Esophagus squamous epithelium (tissue), 4 donors: ENCODE data around the gene PAIP2.

Experiments used
- POLR2A ChIP-seq, 4 donors: fragments of 450-650 bp; IDR thresholded peaks; one replicate each; pipeline ENCODE4 v1.6.1; 2017; ENCODE audit warnings: antibody characterized with exemption in 4 of 4, mild to moderate bottlenecking in 4 of 4, moderate library complexity in 3 of 4
- TF ChIP-seq, protein P1 (sequence below), 6 experiments: fragments of 450-650 bp in 4 of 6; fragments of 200-600 bp in 2 of 6; sonication (generic) in 2 of 6; IDR thresholded peaks; one replicate each; pipeline ENCODE4 v1.5.1; 2016 to 2019; ENCODE audit warnings: antibody characterized with exemption in 6 of 6, mild to moderate bottlenecking in 4 of 6, moderate library complexity in 4 of 6

DNA sequence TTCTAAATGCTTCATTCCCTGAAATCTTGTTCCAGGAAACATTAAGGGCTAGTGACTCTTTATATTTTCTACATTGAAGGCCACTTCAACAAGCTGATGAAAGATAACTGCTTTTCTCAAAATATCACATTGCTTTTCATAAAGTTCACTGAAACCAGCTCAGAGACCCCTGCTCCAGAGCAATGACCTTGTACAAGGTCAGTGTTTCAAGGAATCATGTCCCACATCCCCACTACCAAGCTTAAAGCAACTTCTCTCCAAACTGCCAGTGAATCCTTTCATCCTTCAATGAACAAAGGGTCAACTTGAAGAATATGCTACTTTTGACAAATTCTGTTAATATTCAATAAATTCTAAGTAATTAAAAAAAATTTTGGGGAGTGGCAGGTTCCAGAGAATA is 74.2 kb downstream of the PAIP2 start:
- TF ChIP-seq, protein P1, sequence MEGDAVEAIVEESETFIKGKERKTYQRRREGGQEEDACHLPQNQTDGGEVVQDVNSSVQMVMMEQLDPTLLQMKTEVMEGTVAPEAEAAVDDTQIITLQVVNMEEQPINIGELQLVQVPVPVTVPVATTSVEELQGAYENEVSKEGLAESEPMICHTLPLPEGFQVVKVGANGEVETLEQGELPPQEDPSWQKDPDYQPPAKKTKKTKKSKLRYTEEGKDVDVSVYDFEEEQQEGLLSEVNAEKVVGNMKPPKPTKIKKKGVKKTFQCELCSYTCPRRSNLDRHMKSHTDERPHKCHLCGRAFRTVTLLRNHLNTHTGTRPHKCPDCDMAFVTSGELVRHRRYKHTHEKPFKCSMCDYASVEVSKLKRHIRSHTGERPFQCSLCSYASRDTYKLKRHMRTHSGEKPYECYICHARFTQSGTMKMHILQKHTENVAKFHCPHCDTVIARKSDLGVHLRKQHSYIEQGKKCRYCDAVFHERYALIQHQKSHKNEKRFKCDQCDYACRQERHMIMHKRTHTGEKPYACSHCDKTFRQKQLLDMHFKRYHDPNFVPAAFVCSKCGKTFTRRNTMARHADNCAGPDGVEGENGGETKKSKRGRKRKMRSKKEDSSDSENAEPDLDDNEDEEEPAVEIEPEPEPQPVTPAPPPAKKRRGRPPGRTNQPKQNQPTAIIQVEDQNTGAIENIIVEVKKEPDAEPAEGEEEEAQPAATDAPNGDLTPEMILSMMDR (IDR thresholded peaks at IDR 0.05), result no peak
- TF ChIP-seq POLR2A (IDR thresholded peaks at IDR 0.05), result no peak
